ENCODE measurements around the gene CFAP410. TPM values are rescaled to one million over a fixed set of nuclear protein-coding genes. Genes with fewer than 3 reads are reported as not detected.
A peak's percentile ranks its signal among the peaks of the same experiment; 100 is the strongest.

Gene CFAP410
- total and polyA plus RNA-seq, 2 of the 4 experiments (the other 2 are of a cell fraction) = 3.8 to 10.3 TPM

- Histone ChIP-seq H2BK20ac (ENCODE audit: low read depth, low read length) (no peak within 1 kb of the TSS), H2AK9ac (replicated peaks; ENCODE audit: low read depth, low read length, poor library complexity) (peak within 1 kb of the TSS; percentile 97), H3K56ac (ENCODE audit: extremely low read depth, insufficient read depth, low read length) (peak within 1 kb of the TSS; percentile 24; the same call in 1 of the 2 replicates), H3K27me3 (ENCODE audit: control insufficient read depth, insufficient read depth, low read length) (peaks cover 2% of the 10 kb centered on the region; the same call in 1 of the 2 replicates), H2BK120ac (ENCODE audit: low read depth, low read length) (no peak within 1 kb of the TSS), H4K8ac (ENCODE audit: low read depth in 2 of 2, low read length in 2 of 2) (peak within 1 kb of the TSS; percentile 87 to 92), H3K23ac (ENCODE audit: low read depth, low read length) (peak within 1 kb of the TSS; percentile 63), H3K9ac (ENCODE audit: low read depth, low read length) (peak within 1 kb of the TSS; percentile 87), H2BK15ac (ENCODE audit: low read depth, low read length) (no peak within 1 kb of the TSS), H3K4me3 (ENCODE audit: insufficient read depth, low read depth, low read length) (peak within 1 kb of the TSS; percentile 82), H3K14ac (replicated peaks; ENCODE audit: low read depth, low read length) (peak within 1 kb of the TSS; percentile 61), H3K18ac (ENCODE audit: low read depth, low read length) (peak within 1 kb of the TSS; percentile 58), H2BK5ac (ENCODE audit: low read depth, low read length, poor library complexity, severe bottlenecking) (peak within 1 kb of the TSS; percentile 80), H3K4me2 (ENCODE audit: low read depth, low read length) (peak within 1 kb of the TSS; percentile 87), H4K20me1 (ENCODE audit: insufficient read depth, low read length) (peaks cover 40% of the 10 kb centered on the region), H3K4ac (ENCODE audit: low read depth, low read length) (peak within 1 kb of the TSS; percentile 76), H3K4me1 (ENCODE audit: control insufficient read depth, insufficient read depth, low read length) (peaks cover 18% of the 10 kb centered on the region), H3K27ac (ENCODE audit: insufficient read depth, low read length) (peak within 1 kb of the TSS; percentile 96), H3K9me3 (ENCODE audit: control insufficient read depth, insufficient read depth, low read length) (no peaks in the 10 kb centered on the region), H2AFZ (replicated peaks; ENCODE audit: low read length, poor library complexity) (peak within 1 kb of the TSS; percentile 97), H3K9me1 (ENCODE audit: insufficient read depth, low read length) (no peaks in the 10 kb centered on the region), H3K36me3 (ENCODE audit: control insufficient read depth, insufficient read depth, low read length) (peaks cover 3% of the 10 kb centered on the region; the same call in 1 of the 2 replicates), H2AK5ac (ENCODE audit: low read depth, low read length) (peak within 1 kb of the TSS; percentile 93), H4K5ac (ENCODE audit: low read depth, low read length) (peak within 1 kb of the TSS; percentile 55), H4K91ac (ENCODE audit: insufficient read depth, low read depth, low read length) (peak within 1 kb of the TSS; percentile 61; the same call in 1 of the 2 replicates), H3K79me1 (ENCODE audit: low read depth in 1 of 2, low read length in 2 of 2) (peaks cover 8 to 31% of the 10 kb centered on the region in 2 experiments)
- ChIA-PET CTCF (no interaction called here), POLR2A (ENCODE audit: unreplicated experiment) (no interaction called here)
- in situ Hi-C loops (cut with MboI; ENCODE audit: low sequenced_read_pairs) = no loop called here
- dilution Hi-C loops (cut with HindIII; ENCODE audit: low sequenced_read_pairs, unreplicated experiment) = no loop called here
- ATAC-seq (ENCODE audit: low read depth) (peak; percentile 87), DNase-seq (peak; percentile 20)
- TF ChIP-seq CTCF (conservative IDR thresholded peaks at IDR 0.05; ENCODE audit: low read depth, low read length) = no peak
- peak; percentile 69 for TF ChIP-seq POLR2A (IDR thresholded peaks at IDR 0.05; ENCODE audit: low read depth, low read length)
- no peak; the same call in 1 of the 2 replicates for TF ChIP-seq CHD1 (IDR thresholded peaks at IDR 0.05; ENCODE audit: low read depth, low read length)
- no peak for TF ChIP-seq USF2 (IDR thresholded peaks at IDR 0.05; ENCODE audit: low read depth, low read length)
- TF ChIP-seq RFX5 (IDR thresholded peaks at IDR 0.05; ENCODE audit: low read depth, low read length) = no peak
- TF ChIP-seq NFE2L2 (IDR thresholded peaks at IDR 0.05; ENCODE audit: low read depth, low read length) = no peak
- TF ChIP-seq RCOR1 (IDR thresholded peaks at IDR 0.05; ENCODE audit: insufficient replicate concordance, low read length) = no peak
- TF ChIP-seq MXI1 (IDR thresholded peaks at IDR 0.05; ENCODE audit: borderline replicate concordance, low read depth, low read length) = 0 out of 2 replicates have a peak, but pooled peaks have one; percentile 19
- peak; percentile 50; the same call in 1 of the 2 replicates for TF ChIP-seq MAZ (IDR thresholded peaks at IDR 0.05; ENCODE audit: borderline replicate concordance, low read depth, low read length)
- intact Hi-C loops (cut with micrococcal nuclease) = no loop called here
- 3% methylated on average over 29 of the region's 94 CpGs; no CpG with 5 or more reads in 1 of the 2 experiments for WGBS, 2 experiments (ENCODE audit: extremely low coverage in 2 of 2, insufficient read length in 1 of 2)
- no TSS peak for BruUV-seq (replicated peaks)
Measured at GRCh38 chr21:44299458-44300261, 39.5 kb downstream of the CFAP410 start, which contains the start of gene PFKL. PFKL (plus strand) TSS chr21:44300053; CDS start chr21:44300106, 53 bp downstream.
